Liver (tissue), 9 donors: ENCODE results near the gene CEP78. TPM values are rescaled to one million over a fixed set of nuclear protein-coding genes. Genes with fewer than 3 reads are reported as not detected.
A peak's percentile ranks its signal among the peaks of the same experiment; 100 is the strongest.

Experiments used
- DNase-seq: peaks from one replicate; pipeline ENCODE4 v3.0.0-alpha.2; 2017; ENCODE audit warnings: low spot score
- H3K27ac ChIP-seq, 2 donors: one replicate each; pipeline ENCODE4 v1.7.0; 2013; ENCODE audit warnings: inconsistent platforms in 2 of 2, low read length in 2 of 2, control low read depth in 1 of 2, low read depth in 1 of 2, mild to moderate bottlenecking in 1 of 2
- H3K27me3 ChIP-seq, 4 donors: one replicate each; pipeline versions ENCODE4 v1.6.1 to v1.7.0; 2013; ENCODE audit warnings: low read length in 3 of 4, inconsistent platforms in 1 of 4, mild to moderate bottlenecking in 1 of 4, moderate library complexity in 1 of 4; ENCODE audit not compliant: control insufficient read depth in 4 of 4, insufficient read depth in 4 of 4
- H3K36me3 ChIP-seq, 4 donors: one replicate each; pipeline versions ENCODE4 v1.6.1 to v1.7.0; 2013; ENCODE audit warnings: low read length in 3 of 4, mild to moderate bottlenecking in 3 of 4, low read depth in 1 of 4, moderate library complexity in 1 of 4; ENCODE audit not compliant: control insufficient read depth in 4 of 4, insufficient read depth in 3 of 4
- H3K4me1 ChIP-seq, 4 donors: one replicate each; pipeline versions ENCODE4 v1.6.1 to v1.7.0; 2013; ENCODE audit warnings: low read length in 3 of 4, mild to moderate bottlenecking in 3 of 4, moderate library complexity in 1 of 4; ENCODE audit not compliant: control insufficient read depth in 4 of 4, insufficient read depth in 4 of 4
- H3K4me3 ChIP-seq, 3 donors: one replicate each; pipeline versions ENCODE4 v1.6.1 to v1.7.0; 2013; ENCODE audit warnings: low read length in 3 of 3, control low read depth in 1 of 3, low read depth in 1 of 3, mild to moderate bottlenecking in 1 of 3
- H3K9ac ChIP-seq, 2 donors: one replicate each; pipeline ENCODE4 v1.7.0; 2013; ENCODE audit warnings: low read length in 2 of 2, mild to moderate bottlenecking in 2 of 2, moderate library complexity in 2 of 2, control low read depth in 1 of 2, low read depth in 1 of 2
- H3K9me3 ChIP-seq, 4 donors: one replicate each; pipeline versions ENCODE4 v1.6.1 to v1.7.0; 2013; ENCODE audit warnings: low read length in 3 of 4; ENCODE audit not compliant: control insufficient read depth in 4 of 4
- ATF3 ChIP-seq: IDR thresholded peaks from 2 replicates; pipeline ENCODE4 v1.6.1; 2016; ENCODE audit warnings: antibody characterized with exemption
- FOXA1 ChIP-seq: IDR thresholded peaks from 2 replicates; pipeline ENCODE4 v1.6.1; 2016; ENCODE audit warnings: antibody characterized with exemption
- FOXA2 ChIP-seq: IDR thresholded peaks from 2 replicates; pipeline ENCODE4 v1.6.1; 2016; ENCODE audit warnings: antibody characterized with exemption
- HNF4A ChIP-seq, 2 donors: conservative IDR thresholded peaks; 2 replicates each; pipeline ENCODE4 v1.6.1; 2016; ENCODE audit warnings: antibody characterized with exemption in 2 of 2, mild to moderate bottlenecking in 2 of 2
- HNF4G ChIP-seq: IDR thresholded peaks from 2 replicates; pipeline ENCODE4 v1.6.1; 2016; ENCODE audit warnings: antibody characterized with exemption
- JUND ChIP-seq, 2 donors: IDR thresholded peaks; 2 replicates each; pipeline ENCODE4 v1.6.1; 2016; ENCODE audit warnings: antibody characterized with exemption in 2 of 2
- NR2F2 ChIP-seq: IDR thresholded peaks from 2 replicates; pipeline ENCODE4 v1.6.1; 2016; ENCODE audit warnings: antibody characterized with exemption
- RAD21 ChIP-seq, 2 donors: IDR thresholded peaks; 2 replicates each; pipeline ENCODE4 v1.6.1; 2016; ENCODE audit warnings: antibody characterized with exemption in 2 of 2, mild to moderate bottlenecking in 2 of 2
- REST ChIP-seq: IDR thresholded peaks from 2 replicates; pipeline ENCODE4 v1.6.1; 2016; ENCODE audit warnings: antibody characterized with exemption, mild to moderate bottlenecking
- RXRA ChIP-seq, 2 donors: IDR thresholded peaks; 2 replicates each; pipeline ENCODE4 v1.6.1; 2017 to 2018; ENCODE audit warnings: antibody characterized with exemption in 2 of 2, mild to moderate bottlenecking in 1 of 2
- SP1 ChIP-seq: IDR thresholded peaks from 2 replicates; pipeline ENCODE4 v1.6.1; 2018; ENCODE audit warnings: antibody characterized with exemption, mild to moderate bottlenecking
- TAF1 ChIP-seq: conservative IDR thresholded peaks from 2 replicates; pipeline ENCODE4 v1.6.1; 2016; ENCODE audit warnings: antibody characterized with exemption, mild to moderate bottlenecking
- whole genome bisulfite sequencing: extraction: QIAGEN DNeasy Blood & Tissue Kit; methylation state at CpG from one replicate; pipeline ENCODE4 v1.1.7; 2013; 5-methylcytosine and 5-hydroxymethylcytosine counted together
- polyA plus RNA-seq, 2 donors: library from polyadenylated mRNA; stranded (reverse) in 1 of 2; unstranded in 1 of 2; fragments of 200-250 nt in 1 of 2; fragments of >200 nt in 1 of 2; fragmentation: Nextera tagmentation in 1 of 2; extraction: Ambion mirVana in 1 of 2; gene quantifications; one replicate each; pipeline versions ENCODE4 v1.2.1 to v1.2.3, GENCODE V29; 2013 to 2015
- total RNA-seq, 2 donors: library from RNA; depleted of rRNA; stranded (reverse); fragments of >200 nt; gene quantifications; one replicate each; pipeline ENCODE4 v1.2.3, GENCODE V29; 2014
- donor health status: healthy.
- donor health status: healthy.
- donor health status: healthy.
- donor health status: healthy.
- donor health status: healthy.

The CEP78 gene
- total and polyA plus RNA-seq, 4 donors, result 2.6 to 12.0 (median 6.4) TPM

GRCh38 chr9:78243130-78243529 lies 7.3 kb downstream of the CEP78 start:
- Histone ChIP-seq H3K27me3 (no peaks in the 10 kb centered on the region), H3K9me3 (no peaks in the 10 kb centered on the region), H3K27ac (peak overlapping the region in 1 of 2 donors; percentile 22), H3K9ac (peak overlapping the region in 1 of 2 donors; percentile 21), H3K36me3 (peaks cover 0 to 2% (median 0%) of the 10 kb centered on the region in 4 donors), H3K4me3 (no peak overlapping the region), H3K4me1 (peaks cover 0 to 20% (median 15%) of the 10 kb centered on the region in 4 donors)
- no peak for DNase-seq
- WGBS, result 98% methylated on average over 1 of the region's 1 CpG
- TF ChIP-seq FOXA1 (no peak), RXRA (IDR thresholded peaks at IDR 0.05) (peak in 1 of 2 donors; percentile 46), HNF4A (conservative IDR thresholded peaks at IDR 0.05) (peak; percentile 15 to 18), JUND (IDR thresholded peaks at IDR 0.05) (no peak), SP1 (no peak), RAD21 (IDR thresholded peaks at IDR 0.05) (no peak), TAF1 (no peak)

- Histone ChIP-seq H3K36me3 (peaks cover 0 to 5% (median 0%) of the 10 kb centered on the region in 4 donors), H3K27me3 (no peaks in the 10 kb centered on the region), H3K27ac (no peak overlapping the region), H3K4me1 (peaks cover 0 to 16% (median 15%) of the 10 kb centered on the region in 4 donors), H3K9ac (no peak overlapping the region), H3K9me3 (no peaks in the 10 kb centered on the region), H3K4me3 (no peak overlapping the region)
- no peak for TF ChIP-seq REST
- no peak for TF ChIP-seq TAF1
- no peak for TF ChIP-seq NR2F2
- no peak for TF ChIP-seq HNF4G
- no peak for TF ChIP-seq RAD21 (IDR thresholded peaks at IDR 0.05)
- no peak for DNase-seq
- WGBS, result 96% methylated on average over 1 of the region's 1 CpG
Measured at GRCh38 chr9:78245401-78245800, 9.5 kb downstream of the CEP78 start.

- Histone ChIP-seq H3K27ac (no peak overlapping the region), H3K4me1 (peaks cover 0 to under 1% (median 0%) of the 10 kb centered on the region in 4 donors), H3K4me3 (no peak overlapping the region), H3K36me3 (peaks cover 0 to 5% (median 0%) of the 10 kb centered on the region in 4 donors), H3K9me3 (no peaks in the 10 kb centered on the region), H3K9ac (no peak overlapping the region), H3K27me3 (no peaks in the 10 kb centered on the region)
- DNase-seq, result no peak
- WGBS, result 93% methylated on average over 1 of the region's 1 CpG
- TF ChIP-seq RXRA (IDR thresholded peaks at IDR 0.05) (no peak), FOXA2 (no peak), ATF3 (no peak), NR2F2 (no peak)
Measured at GRCh38 chr9:78248635-78249034, 12.8 kb downstream of the CEP78 start.
